ENCODE measurements around the gene NXPH3.

NXPH3 gene

DNA sequence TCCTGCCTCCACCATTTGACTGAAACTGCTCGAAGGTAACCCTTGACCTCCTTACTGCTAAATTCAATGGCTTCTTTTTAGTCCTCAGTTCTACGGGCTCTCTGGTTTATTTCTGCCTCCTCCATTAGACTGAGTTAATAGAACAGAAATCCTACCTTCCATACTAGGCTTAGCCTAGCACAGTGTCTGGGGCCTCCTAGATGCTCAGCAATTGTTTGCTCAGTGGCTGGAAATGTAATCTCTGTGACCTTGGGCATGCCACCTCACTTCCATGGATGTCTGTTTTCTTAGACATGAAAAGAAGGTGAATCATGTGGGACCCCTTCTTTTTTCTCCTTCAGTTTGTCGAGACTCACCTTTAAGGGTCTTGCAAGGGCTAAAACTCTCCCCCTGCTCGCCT lies 19.7 kb downstream of the NXPH3 start:
- no peak for DNase-seq

DNA sequence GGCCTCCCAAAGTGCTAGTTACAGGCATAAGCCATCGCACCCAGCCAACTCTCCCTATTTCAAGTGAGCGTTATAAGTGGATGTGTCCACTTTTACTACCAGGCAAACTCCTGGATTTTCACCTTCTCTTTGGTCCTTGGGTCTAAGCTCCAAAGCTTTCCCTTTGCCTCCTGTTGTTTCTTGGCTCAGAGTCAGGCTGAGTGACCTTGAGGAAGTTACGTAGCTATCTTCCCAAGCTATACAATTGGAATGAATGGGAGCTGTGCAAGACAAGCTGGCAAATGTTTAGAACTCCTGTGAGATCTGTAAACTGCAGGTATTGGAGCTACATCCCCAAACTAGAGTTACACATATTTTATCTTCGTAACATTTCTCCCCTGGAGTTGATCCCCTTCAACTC lies 20.3 kb downstream of the NXPH3 start:
- DNase-seq, result no peak

GRCh38 chr17:49596613-49597244 lies 21.1 kb downstream of the NXPH3 start:
- DNase-seq, result no peak

DNA sequence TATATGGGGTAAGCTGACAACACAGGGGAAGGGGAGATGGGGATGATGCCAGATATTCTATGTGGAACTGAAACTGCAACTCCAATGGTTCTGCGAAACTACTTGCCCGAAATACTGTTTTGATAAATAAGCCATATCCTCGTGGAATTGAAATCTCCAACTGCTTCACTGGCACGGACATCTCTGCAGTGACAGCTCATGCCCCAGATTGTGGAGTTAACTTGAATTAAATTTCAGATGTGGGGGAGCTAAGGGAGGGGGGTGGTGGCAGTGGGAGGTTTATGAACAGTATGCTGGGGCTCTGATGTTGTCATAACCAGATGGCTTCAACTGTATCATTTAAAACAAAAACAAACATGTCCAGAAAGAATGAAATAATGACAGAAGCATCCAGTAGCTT lies 21.8 kb downstream of the NXPH3 start:
- DNase-seq, result no peak

DNA sequence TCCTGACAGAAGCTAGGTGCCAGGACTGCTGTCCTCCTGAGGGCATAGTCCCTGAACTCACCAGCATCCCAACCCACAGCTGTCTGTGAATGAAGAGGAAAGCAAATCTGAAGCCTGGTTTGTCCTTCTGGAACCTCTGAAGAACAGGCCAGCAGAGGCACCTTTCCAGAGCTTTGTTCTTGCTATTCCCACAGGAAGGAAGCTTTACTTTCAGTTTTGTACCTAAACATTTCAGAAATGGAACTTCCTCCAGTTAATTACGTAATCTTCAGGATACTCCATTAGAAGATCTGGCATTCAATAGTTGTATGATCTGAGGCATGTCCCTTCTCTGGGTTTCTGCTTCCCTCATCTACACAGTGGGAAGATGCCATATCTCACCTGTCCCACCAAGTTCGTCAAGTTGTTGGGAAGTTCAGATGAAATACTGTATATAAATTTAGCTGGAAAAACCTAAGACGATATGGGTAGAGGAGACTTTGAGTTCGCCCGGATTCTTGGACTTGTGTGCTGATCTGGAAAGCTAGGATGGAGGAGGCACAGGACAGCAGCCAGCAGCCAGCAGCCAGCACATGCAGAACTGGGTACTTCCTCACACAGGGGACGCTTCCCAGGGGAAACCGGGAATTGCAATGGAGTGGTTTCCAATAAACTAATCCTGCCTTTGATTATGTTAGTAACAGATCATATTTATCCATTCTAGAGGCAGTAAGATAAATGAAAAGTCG lies 22.4 kb downstream of the NXPH3 start:
- DNase-seq, result no peak

- DNase-seq, result no peak
Measured at GRCh38 chr17:49598918-49599317, 23.2 kb downstream of the NXPH3 start.

- DNase-seq, result no peak
Measured at GRCh38 chr17:49600949-49601348, 25.3 kb downstream of the NXPH3 start.

GRCh38 chr17:49602783-49603182 lies 27.1 kb downstream of the NXPH3 start:
- DNase-seq, result no peak

DNA sequence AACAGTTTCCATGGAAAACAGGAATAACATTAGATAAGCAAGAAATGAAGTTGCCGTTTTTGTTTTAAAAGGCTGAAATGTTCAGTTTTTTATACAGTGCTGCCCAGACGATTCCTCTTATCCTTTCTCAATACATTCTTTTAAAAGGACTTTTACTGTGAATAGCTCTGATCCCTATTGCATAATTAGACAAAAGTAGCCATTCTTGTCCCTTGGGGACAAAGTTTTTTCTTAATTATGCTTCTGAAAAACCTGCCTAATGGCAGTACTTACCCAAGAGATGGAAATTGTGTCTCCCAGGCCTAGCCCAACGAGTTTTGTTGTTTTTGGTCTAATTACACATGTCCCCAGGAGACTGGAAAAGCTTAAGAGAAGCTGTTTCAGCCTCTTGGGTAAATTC lies 27.6 kb downstream of the NXPH3 start:
- no peak for DNase-seq

DNA sequence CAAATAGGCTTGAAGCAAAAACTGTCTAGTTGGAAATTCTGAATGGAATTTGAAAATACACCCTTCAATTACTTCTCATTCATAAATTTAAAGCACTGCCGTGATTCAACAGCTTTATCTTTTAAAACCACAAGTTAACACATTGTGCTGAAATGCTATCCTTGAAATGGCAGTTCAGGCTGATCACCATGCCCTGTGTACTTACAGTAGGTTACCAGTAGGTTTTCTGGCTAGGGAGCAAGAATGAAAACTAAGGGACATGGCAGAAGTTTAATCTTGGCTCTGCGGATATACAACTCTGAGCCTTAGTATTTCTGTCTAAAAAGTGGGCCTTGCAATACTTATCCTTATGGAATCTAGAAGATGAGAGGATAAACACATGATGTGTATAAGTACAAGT lies 28.0 kb downstream of the NXPH3 start:
- DNase-seq, result no peak

- no peak for DNase-seq
Measured at GRCh38 chr17:49604314-49604869, 28.7 kb downstream of the NXPH3 start.

- no peak for DNase-seq
Measured at GRCh38 chr17:49610883-49611584, 35.4 kb downstream of the NXPH3 start.

DNA sequence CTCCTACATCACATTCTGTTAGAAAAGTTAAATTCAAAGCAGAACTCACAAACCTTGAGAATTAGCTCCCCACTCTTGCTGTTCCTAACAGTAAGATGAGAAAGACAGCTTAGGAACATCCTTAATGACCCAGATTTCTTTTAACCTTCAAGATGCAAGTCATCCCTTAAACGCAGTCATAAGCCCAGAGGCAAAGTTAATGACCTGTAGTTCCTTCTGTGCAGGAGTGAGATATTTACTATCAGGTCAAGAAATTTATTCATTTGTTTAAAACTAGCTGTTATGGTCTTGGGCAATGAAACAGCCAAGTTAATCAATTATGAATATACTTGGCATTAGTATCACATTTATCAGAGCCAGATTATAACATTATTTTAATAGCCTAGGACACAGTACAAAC lies 37.1 kb downstream of the NXPH3 start:
- DNase-seq, result no peak

DNA sequence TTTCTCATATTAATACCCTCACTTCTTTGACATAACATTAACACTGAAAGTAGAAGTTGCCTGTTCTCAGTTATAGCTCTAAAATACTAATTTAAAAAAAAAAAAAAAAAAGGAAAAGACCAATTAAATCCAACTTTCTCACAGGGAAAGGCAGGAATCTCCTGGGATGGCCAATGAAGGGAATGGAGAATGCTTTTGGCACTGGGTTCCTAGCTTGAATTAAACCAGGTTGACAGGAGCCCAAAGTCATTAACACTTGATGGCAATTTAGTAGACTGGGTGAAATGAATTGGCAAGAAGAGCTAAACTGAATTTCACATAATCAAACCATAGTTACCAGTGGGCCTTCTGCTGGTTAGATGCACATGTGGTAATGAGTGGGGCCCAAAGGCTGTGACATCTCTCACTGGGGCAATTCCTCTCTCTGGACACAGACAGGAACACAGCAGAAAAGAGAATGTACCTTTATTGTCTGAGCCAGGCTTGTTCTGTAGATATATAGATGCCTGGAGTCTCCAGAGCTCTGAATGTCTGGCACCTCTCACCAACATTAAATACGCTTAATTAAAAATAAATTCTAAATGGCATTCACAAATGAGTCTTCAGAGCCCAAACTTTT lies 37.6 kb downstream of the NXPH3 start:
- no peak for DNase-seq

GRCh38 chr17:49616086-49616485 lies 40.4 kb downstream of the NXPH3 start:
- DNase-seq, result no peak

- DNase-seq, result no peak
Measured at GRCh38 chr17:49616601-49617131, 41.0 kb downstream of the NXPH3 start.

DNA sequence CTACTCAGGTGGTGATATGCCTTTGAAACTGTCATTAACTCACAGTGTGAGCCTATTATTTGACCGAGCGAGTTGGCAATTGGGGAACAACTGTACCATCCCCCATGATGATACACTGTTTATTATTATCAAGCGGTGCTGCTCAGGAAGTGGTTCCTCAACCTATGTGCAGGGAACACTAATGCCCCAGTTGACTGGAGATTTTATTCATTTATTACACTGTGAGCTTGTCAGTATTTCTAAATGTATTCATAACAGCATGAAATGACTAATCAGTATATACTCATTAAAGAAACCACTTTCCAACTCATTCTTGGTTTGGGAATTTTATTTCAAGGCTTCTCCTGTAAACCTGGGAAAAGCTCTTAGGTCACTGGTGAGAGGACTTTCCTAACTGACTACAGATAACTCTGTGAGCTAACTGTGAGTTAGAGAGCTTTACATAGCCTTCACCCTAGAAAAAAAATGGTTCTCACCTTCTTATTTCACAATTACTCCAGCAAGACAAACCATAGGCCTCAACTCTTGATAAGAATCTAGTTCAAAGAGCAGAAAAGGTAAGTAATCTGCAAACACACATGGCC lies 42.4 kb downstream of the NXPH3 start:
- DNase-seq, result no peak

- no peak for DNase-seq
Measured at GRCh38 chr17:49621420-49621819, 45.7 kb downstream of the NXPH3 start.

GRCh38 chr17:49621946-49622529 lies 46.4 kb downstream of the NXPH3 start:
- no peak for DNase-seq

GRCh38 chr17:49624896-49625295 lies 49.2 kb downstream of the NXPH3 start:
- no peak for DNase-seq

DNA sequence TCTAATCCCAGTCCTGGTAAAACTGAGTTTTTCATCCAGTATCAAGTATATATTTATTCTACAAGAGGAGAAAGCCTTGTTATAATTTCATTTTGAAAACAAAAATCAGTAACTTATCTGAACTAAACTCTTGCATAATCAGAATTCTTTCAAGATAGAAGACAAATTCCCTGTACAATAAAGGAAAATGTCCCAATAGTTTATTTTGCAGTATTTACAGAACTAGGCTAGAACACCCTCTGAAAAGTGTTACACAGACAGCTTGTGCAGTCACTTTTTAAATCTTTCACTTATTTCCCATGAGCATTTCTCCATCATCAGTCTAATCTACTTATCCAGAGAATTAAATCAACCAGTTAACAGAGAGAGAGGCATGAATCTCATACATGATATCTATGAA lies 53.8 kb downstream of the NXPH3 start:
- DNase-seq, result no peak

- DNase-seq, result no peak
Measured at GRCh38 chr17:49630113-49630900, 54.6 kb downstream of the NXPH3 start.

Data from DMS153 (cell line).